Nephron progenitor cell (in vitro differentiated cells): ENCODE measurements around the gene TEAD1.

Source experiments
- DNase-seq: peaks from one replicate; pipeline ENCODE4 v3.0.0; 2021
- H3K27ac Mint-ChIP-seq: 2 replicates; pipeline ENCODE4 v1.8.0; 2021; ENCODE audit warnings: mild to moderate bottlenecking, moderate library complexity, mixed read lengths
- H3K27me3 Mint-ChIP-seq: 2 replicates; pipeline ENCODE4 v1.8.0; 2021; ENCODE audit warnings: mild to moderate bottlenecking, low read depth, mixed read lengths; ENCODE audit not compliant: poor library complexity
- H3K36me3 Mint-ChIP-seq: 2 replicates; pipeline ENCODE4 v1.8.0; 2021; ENCODE audit warnings: low read depth, mixed read lengths
- H3K4me1 Mint-ChIP-seq: 2 replicates; pipeline ENCODE4 v1.8.0; 2021; ENCODE audit warnings: mixed read lengths
- H3K4me3 Mint-ChIP-seq: 2 replicates; pipeline ENCODE4 v1.8.0; 2021; ENCODE audit warnings: mild to moderate bottlenecking, moderate library complexity, mixed read lengths
- H3K9me3 Mint-ChIP-seq: 2 replicates; pipeline ENCODE4 v1.8.0; 2021; ENCODE audit warnings: mild to moderate bottlenecking, moderate library complexity, mixed read lengths
- TF ChIP-seq, protein P1 (sequence below): fragments of 200-600 bp; sonication (generic); IDR thresholded peaks from 2 replicates; pipeline ENCODE4 v1.5.0; 2021; ENCODE audit warnings: antibody characterized with exemption

The TEAD1 gene

DNA sequence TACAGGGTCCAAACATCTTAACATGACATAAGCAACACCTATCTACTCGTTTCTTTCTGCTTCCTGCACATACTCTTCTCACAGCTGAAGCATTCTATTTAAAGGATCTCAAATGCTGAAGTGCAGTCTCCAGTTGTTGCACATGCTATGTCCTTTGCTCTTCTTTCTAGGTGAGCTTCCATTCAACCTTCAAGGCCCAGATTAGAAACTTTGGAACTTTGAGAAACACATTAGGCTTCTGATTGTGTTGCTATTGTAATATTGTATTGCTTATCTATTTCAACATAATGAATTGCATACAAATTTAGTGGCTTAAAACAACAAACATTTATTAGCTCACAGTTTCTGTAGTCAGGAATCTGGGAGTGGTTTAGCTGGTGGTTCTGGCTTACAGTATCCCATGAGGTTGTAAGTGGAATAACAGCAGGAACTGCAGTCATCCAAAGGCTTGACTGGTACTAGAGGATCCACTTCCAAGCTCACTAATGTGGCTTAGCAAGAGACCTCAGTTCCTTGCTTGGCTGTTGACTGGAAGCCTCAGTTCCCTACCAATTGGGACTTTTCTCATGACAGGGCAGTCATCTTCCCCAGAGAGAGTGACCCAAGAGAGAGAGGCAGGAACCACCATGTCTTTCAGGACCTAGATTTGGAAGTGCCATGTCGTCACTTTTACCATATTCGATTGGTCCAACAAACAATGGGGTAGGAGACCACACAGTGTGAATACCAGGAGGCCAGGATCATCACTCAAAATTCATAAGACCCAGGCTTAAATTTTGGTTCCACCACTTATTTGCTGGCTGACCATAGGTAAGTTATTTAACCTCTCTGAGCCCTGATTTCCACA, 307.7 kb downstream of the TEAD1 start:
- TF ChIP-seq, protein P1, sequence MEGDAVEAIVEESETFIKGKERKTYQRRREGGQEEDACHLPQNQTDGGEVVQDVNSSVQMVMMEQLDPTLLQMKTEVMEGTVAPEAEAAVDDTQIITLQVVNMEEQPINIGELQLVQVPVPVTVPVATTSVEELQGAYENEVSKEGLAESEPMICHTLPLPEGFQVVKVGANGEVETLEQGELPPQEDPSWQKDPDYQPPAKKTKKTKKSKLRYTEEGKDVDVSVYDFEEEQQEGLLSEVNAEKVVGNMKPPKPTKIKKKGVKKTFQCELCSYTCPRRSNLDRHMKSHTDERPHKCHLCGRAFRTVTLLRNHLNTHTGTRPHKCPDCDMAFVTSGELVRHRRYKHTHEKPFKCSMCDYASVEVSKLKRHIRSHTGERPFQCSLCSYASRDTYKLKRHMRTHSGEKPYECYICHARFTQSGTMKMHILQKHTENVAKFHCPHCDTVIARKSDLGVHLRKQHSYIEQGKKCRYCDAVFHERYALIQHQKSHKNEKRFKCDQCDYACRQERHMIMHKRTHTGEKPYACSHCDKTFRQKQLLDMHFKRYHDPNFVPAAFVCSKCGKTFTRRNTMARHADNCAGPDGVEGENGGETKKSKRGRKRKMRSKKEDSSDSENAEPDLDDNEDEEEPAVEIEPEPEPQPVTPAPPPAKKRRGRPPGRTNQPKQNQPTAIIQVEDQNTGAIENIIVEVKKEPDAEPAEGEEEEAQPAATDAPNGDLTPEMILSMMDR: no peak
- Mint-ChIP-seq H3K36me3 (no peaks in the 10 kb centered on the region), H3K27ac (peak overlapping the region; percentile 60), H3K4me1 (peaks cover 56% of the 10 kb centered on the region), H3K9me3 (no peaks in the 10 kb centered on the region), H3K27me3 (peaks cover 15% of the 10 kb centered on the region), H3K4me3 (no peak overlapping the region)
- DNase-seq: no peak

DNA sequence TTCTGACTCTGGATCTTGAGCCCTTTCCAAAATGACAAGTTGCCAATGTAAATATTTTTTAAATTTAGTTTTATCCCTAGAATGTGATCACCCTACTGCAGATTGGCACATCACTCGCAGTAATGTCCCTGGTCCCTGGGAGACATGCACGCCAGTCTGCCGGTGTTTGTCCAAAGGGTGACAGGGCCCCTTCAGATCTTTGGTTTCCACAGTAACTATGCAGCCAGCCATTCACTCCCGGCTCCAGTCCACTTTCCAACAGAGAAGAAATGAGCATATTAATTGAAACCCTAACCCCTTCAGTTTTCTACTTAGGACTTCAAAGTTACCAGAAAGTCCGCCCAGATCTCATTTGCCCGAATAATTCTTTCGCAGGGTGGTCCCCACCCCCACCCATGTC, 309.1 kb downstream of the TEAD1 start:
- Mint-ChIP-seq H3K4me3 (peak overlapping the region; percentile 27), H3K27ac (peak overlapping the region; percentile 89), H3K27me3 (peaks cover 15% of the 10 kb centered on the region), H3K36me3 (no peaks in the 10 kb centered on the region), H3K4me1 (peaks cover 52% of the 10 kb centered on the region), H3K9me3 (no peaks in the 10 kb centered on the region)
- TF ChIP-seq, protein P1: no peak
- DNase-seq: no peak

DNA sequence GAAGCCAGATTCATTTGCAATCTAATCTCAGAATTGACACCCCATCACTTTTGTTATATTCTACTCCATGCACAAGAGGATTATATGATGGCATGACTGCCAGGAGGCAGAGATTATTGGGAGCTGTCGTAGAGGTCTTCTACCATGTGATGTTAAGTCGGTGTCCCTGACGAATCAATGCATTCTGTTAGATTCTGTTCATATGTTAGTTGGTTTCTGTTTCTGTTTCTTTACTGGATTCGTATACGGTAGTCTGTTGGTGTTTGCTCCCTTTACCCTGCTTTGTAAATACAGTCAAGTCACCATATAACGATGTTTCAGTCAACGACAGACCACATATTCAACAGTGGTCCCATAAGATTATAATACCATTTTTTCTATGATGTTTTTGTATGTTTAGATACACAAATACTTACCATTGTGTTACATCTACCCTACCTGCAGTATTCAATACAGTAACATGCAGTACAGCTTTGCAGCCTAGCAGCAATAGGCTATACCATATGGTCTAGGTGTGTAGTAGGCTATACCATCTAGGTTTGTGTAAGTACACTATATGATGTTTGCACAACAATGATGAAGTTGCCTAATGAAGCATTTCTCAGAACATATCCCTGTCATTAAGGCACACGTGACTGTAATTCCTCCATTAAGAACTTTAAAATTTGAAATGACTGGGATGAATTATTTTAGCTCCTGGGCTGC, 312.1 kb downstream of the TEAD1 start:
- no peaks in the 10 kb centered on the region for H3K36me3 Mint-ChIP-seq
- H3K4me1 Mint-ChIP-seq: peaks cover 39% of the 10 kb centered on the region
- H3K27ac Mint-ChIP-seq: no peak overlapping the region
- no peak for DNase-seq
- TF ChIP-seq, protein P1: no peak
- no peaks in the 10 kb centered on the region for H3K9me3 Mint-ChIP-seq
- peaks cover 11% of the 10 kb centered on the region for H3K27me3 Mint-ChIP-seq
- H3K4me3 Mint-ChIP-seq: no peak overlapping the region

DNA sequence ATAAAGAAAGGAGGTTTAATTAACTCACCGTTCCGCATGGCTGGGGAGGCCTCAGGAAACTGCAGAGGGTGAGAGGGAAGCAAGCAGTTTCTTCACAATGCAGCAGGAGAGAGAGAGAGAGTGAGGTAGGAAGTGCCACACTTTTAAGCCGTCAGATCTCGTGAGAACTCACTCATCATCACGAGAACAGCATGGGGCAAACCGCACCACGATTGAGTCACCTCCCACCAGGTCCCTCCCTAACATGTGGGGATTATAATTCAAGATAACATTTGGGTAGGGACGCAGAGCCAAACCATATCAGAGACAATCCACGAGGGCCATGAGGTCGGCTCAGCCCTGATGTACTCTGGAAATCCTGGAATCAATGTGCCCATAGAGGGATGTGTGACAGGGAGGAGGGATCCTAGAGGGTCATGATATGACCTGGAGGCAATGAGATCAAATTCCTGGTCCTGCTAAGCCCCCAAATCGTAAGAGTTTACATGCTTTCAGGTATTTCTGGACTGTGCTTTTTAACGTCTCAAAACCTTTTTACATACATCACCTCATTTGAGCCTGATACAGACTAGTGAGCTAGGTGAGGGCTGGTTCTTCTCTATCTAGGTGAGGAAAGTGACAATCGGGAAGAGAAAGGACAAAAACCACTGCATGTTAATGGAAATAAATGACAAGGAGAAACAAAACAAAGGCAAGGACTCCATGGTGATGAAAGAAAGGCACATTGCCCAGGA, 315.4 kb downstream of the TEAD1 start:
- TF ChIP-seq, protein P1: no peak
- peaks cover 18% of the 10 kb centered on the region for H3K4me1 Mint-ChIP-seq
- no peaks in the 10 kb centered on the region for H3K36me3 Mint-ChIP-seq
- peaks cover 34% of the 10 kb centered on the region for H3K27me3 Mint-ChIP-seq
- no peak overlapping the region for H3K4me3 Mint-ChIP-seq
- H3K27ac Mint-ChIP-seq: peak overlapping the region; percentile 89
- no peaks in the 10 kb centered on the region for H3K9me3 Mint-ChIP-seq
- no peak for DNase-seq

DNA sequence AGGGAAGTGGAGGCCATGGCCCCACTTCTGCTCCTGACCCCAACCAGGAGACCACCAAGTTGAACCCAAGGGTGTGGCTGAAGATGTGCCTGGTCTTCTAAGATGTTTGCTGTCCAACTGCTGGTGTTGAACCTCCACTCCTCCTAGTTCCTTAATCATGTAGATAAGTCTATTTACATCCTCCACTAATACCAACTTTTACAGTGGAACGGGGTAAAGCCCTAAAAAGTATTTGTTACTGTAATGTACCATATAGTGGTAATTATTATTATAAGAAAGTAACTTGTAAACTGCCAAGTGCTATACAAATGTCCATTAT, 315.9 kb downstream of the TEAD1 start:
- no peak for DNase-seq
- H3K4me1 Mint-ChIP-seq: peaks cover 18% of the 10 kb centered on the region
- H3K36me3 Mint-ChIP-seq: no peaks in the 10 kb centered on the region
- H3K4me3 Mint-ChIP-seq: no peak overlapping the region
- H3K27me3 Mint-ChIP-seq: peaks cover 31% of the 10 kb centered on the region
- H3K27ac Mint-ChIP-seq: no peak overlapping the region
- TF ChIP-seq, protein P1: no peak
- H3K9me3 Mint-ChIP-seq: no peaks in the 10 kb centered on the region
